ENCODE data around the gene IL5.
"Not testable (repeated sequence)": the region's sequence is repeated elsewhere in the genome, so short reads cannot be mapped to it uniquely, and the experiment has no call there.

Gene IL5

GRCh38 chr5:132528866-132529634, 14.3 kb downstream of the IL5 start:
- DNase-seq (ENCODE audit: low spot score), result no peak

GRCh38 chr5:132528021-132528420, 15.3 kb downstream of the IL5 start:
- no peak for DNase-seq (ENCODE audit: low spot score)

DNA sequence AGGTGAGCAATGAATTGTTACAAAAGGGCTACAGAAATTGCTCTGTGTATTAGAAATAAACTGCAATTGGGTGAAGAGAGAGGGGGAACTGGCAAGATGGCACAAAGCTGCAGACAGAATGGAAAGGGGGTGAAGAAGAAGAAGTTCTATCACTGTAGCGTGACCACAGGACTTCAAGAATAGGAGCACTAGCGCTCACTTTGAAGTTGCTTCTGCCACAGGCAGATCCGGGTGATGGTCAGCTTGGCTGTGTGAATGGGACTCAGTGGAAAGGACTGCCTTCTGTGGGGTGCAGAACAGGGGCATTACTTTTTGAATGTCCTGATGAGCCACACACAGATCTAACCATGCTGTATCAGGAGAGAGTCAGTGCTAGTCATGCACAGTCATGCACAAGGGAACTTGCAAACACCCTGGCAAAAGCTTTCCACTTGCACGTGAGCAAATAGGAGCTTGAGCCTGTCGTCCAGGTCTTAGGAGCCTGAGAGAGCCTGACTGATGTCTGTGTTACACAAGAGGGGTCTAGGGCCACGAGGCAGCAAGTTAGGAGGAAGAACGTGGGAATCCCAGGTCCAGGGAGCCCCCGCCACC, 16.3 kb downstream of the IL5 start:
- DNase-seq (ENCODE audit: low spot score), result no peak

DNA sequence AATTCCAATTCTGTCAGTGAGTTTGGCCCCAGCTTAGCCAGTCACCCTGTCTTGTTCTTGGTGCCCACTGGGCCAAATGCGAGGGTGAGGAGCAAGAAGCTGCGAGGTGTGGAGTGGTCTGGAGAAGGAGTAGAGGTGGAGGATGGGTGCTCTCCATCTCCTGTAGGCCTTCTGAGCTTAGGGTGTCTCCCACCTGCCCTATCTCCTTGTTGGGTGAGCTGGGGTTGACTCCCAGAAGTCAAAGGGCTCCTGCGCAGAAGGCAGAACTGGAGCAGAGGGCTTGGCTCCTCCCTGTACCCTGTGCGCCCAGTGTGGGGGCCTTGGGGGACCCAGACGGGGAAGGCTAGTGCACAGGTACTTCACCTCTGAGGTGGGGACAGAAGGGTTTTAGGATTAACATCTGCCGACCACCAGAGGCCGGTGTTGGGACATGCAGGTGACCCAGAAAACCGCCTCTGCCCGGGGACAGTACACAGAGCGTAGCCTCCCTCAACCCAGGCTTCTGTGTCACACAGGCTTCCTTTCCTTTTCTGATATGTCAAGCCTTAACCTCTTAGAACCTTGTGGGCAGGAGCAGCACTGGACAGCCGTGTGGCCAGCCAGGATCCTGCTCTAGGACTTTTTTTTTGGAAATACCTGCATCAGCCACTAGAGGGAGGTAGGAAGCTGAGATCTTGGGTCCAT, 16.9 kb downstream of the IL5 start:
- peak; percentile 66 for DNase-seq (ENCODE audit: low spot score)

DNA sequence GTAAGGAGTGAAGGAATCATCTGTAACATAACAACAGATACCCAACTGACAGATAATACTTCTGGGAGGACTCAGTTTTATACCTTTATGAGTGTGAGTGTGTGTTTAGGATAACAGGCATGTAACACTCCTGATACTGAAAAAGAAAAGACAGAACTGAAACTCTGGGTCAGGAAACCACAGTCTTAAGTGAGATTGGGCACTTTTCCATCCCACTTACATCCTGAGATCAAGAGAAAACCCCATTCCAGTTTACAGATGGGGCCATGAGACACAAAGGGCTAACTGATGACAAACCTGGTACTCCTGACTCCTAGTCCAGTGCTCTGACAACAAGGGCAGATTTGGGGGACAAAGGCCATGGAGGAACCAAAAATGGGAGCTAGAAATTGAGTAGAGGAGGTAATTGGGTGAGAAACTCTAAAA, 18.0 kb downstream of the IL5 start:
- DNase-seq (ENCODE audit: low spot score), result no peak

DNA sequence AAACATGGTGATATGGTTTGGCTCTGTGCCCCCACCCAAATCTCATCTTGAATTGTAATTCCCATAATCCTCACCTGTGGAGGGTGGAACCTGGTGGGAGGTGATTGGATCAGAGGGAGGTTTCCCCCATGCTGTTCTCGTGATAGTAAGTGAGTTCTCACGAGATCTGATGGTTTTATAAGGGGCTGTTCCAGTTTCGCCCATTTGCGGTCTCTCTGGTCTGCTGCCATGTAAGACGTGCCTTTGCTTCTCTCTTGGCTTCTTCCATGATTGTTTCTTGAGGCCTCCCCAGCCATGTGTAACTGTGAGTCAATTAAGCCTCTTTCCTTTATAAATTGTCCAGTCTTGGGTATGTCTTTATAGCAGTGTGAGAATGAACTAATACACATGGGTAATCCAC, 18.4 kb downstream of the IL5 start:
- not testable (repeated sequence) for DNase-seq (ENCODE audit: low spot score)

DNA sequence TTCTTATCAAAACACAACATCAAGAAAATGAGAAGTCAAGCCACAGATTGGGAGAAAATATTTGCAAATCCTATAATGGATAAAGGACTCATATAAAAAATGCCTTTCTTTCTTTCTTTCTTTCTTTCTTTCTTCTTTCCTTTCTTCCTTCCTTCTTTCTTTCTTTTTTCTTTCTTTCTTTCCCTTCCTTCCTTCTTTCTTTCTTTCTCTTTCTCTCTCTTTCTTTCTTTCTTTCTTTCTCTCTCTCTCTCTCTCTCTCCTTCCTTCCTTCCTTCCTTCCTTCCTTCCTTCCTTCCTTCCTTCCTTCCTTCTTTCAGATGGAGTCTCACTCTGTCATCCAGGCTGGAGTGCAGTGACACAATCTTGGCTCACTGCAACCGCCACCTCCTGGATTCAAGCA, 21.3 kb downstream of the IL5 start:
- DNase-seq (ENCODE audit: low spot score), result not testable (repeated sequence)

DNA sequence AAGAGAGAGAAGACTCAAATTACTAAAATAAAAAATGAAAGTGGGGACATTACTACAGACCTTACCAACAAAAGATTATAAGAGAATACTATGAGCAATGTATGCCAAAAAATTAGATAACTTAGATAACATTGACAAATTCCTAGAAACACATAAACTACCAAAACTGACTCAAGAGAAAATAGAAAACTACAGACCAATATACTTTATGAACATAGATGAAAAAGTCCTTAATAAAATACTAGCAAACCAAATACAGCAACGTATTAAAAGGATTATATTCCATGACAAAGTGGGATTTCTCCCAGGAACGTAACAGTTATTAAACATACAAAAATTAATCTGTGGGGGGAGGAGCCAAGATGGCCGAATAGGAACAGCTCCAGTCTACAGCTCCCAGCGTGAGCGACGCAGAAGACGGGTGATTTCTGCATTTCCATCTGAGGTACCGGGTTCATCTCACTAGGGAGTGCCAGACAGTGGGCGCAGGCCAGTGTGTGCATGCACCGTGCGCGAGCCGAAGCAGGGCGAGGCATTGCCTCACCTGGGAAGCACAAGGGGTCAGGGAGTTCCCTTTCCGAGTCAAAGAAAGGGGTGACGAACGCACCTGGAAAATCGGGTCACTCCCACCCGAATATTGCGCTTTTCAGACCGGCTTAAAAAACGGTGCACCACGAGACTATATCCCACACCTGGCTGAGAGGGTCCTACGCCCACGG, 29.5 kb downstream of the IL5 start:
- DNase-seq (ENCODE audit: low spot score), result not testable (repeated sequence)

DNA sequence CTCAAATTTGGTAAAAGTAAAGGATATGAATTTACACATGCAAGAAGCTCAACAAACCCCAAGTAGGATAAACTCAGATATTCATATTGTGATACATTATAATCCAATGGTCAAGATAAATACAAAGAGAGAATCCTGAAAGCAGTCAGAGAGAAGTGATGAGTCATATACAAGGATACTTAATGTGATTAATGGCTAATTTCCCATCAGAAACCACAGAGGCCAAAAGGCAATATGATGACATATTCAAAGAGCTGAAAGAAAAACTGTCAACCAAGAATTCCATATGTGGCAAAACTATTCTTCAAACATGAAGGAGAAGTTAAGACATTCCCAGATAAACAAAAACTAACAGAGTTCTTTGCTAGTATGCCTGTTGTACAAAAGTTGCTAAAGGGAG, 33.2 kb downstream of the IL5 start:
- DNase-seq (ENCODE audit: low spot score), result no peak

GRCh38 chr5:132506094-132506692, 37.1 kb downstream of the IL5 start:
- DNase-seq (ENCODE audit: low spot score), result peak; percentile 40

GRCh38 chr5:132505641-132506040, 37.7 kb downstream of the IL5 start:
- DNase-seq (ENCODE audit: low spot score), result peak; percentile 4

- DNase-seq (ENCODE audit: low spot score), result no peak
Measured at GRCh38 chr5:132504746-132505145, 38.6 kb downstream of the IL5 start.

DNA sequence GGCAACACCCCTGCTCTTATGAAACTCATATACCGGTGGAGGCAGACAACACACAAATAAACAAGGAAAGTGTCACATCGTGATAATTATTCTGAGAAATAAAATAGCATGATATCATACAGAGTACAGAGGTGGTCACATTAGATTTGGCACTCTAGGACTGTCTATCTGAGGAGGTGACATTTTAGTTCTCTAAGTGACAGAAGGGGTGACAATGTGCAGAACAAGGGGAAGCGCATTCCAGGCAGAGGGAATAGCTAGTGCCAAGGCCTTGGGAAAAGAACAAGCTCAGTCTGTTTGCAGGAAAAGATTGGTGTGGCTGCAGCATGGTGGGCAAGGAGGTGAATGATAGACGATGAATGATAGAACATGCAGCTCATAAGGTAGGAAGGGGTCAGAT, 40.1 kb downstream of the IL5 start:
- DNase-seq (ENCODE audit: low spot score), result no peak

- DNase-seq (ENCODE audit: low spot score), result peak; percentile 6
Measured at GRCh38 chr5:132501961-132502931, 41.1 kb downstream of the IL5 start.

DNA sequence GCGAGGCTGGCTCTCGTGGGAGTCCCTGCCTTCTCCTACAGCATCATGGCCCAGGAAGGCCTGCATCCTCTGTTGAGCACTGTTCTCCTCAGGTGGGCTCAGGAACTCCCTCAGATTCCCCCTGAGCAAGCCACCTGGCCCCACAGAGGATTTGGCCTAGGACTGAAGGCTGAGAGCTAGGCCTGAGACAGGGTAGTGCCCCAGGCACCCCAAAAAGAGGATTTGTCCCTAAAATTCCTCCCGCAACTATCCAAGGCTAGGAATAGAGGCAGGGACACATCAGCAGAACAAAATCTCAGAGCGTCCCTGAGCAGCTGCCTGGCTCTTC, 41.7 kb downstream of the IL5 start:
- no peak for DNase-seq (ENCODE audit: low spot score)

- peak; percentile 68 for DNase-seq (ENCODE audit: low spot score)
Measured at GRCh38 chr5:132500931-132501628, 42.2 kb downstream of the IL5 start.

DNA sequence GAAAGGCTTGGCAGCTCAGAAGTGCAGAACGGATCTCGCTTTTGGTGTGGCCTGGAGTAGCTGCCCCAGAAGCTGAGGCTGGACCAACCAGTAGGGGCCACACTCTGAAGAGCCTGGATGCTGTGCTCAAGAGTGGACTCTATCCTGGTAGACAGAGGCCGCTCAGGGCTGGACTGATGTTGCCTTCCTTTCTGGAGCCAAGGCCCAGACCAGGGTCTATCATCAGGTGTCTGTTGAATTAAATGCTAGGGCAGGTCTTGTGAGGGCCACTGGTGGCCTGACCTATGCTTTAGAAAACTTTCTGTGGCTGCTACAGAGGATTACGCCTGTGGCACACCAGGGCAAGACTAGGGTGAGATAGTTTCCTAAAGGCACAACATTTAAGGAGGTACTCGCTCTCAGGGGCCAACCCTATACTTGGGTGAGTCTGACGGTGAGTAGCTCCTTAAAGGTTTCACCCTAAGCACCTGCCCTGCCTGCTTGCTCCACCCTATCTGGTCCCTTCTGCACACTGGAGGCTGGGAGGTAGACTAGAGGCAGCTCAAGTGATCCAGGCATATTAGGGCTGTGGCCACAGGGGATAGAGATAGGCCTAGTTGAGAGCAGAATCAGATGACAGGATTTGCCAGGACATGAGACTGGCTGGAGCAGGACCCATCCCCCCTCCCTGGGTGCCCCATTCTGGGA, 42.9 kb downstream of the IL5 start:
- no peak for DNase-seq (ENCODE audit: low spot score)

GRCh38 chr5:132499440-132500243, 43.7 kb downstream of the IL5 start:
- DNase-seq (ENCODE audit: low spot score), result peak; percentile 3

DNA sequence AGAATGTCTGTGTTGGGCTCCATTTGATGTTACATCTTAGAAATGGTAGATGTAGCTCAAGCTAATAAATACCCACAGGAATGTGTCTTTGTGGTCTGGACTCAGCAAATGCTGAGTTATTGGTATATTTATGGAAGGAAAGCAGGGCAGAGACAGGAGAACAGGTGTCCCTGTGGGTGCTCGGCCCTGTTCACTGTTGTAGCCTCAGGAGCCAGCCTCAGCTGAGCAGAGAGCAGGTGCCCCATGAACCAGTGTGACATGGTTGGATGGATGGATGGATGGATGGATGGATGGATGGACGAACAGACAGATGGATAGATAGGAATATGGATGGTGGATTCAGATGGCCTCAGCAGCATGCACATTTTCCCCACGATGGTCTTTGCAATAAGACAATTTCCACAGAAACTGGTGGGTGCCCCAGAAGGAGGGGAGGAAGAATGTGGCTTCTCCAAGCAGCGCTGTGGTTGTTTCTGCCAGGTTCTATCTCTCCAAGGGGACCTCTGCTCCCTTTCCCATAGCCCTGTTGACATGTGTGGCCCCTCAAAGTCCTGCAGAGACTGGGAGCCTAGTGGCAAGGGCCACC, 44.5 kb downstream of the IL5 start:
- no peak for DNase-seq (ENCODE audit: low spot score)

Measured in D341Med (cell line).